DMS153 treated with DMSO at 0.1 percent for 48 hours (cell line): ENCODE measurements around the gene SRSF10.

Source experiments
- DNase-seq: peaks from one replicate; lab custom pipeline; 2025; ENCODE audit not compliant: unreplicated experiment; lab: John Stamatoyannopoulos, UW

Gene SRSF10

DNA sequence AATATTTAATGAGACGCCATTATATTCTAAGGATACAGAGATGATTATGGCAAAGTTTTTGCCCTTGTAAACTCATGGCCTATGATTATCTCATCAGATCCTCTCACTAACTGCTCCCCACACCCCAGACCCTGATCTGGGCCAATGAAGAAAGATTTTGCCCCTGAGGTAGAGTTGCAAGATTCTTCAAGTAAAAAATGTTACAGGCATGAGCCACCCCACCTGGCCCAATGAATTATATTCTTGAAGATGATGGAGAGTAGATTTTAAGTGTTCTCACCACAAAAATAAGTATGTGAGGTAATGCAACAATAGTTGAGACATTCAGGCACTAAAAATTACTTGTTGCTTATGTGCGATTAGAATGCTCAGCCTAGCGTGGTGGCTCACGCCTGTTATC lies 65.2 kb downstream of the SRSF10 start:
- no peak for DNase-seq
